GM12878 (cell line): ENCODE results near the gene TNNT3.

Experiments
- ETV6 ChIP-seq, 2 experiments: fragments of 450-650 bp in 1 of 2; IDR thresholded peaks in 1 of 2; conservative IDR thresholded peaks in 1 of 2; 2 replicates each; pipeline ENCODE4 v1.6.1; 2014; ENCODE audit warnings: antibody characterized with exemption in 1 of 2, borderline replicate concordance in 1 of 2, low read depth in 1 of 2, mild to moderate bottlenecking in 1 of 2, moderate library complexity in 1 of 2
- GABPA ChIP-seq: IDR thresholded peaks from 2 replicates; pipeline ENCODE4 v1.6.1; 2014; ENCODE audit warnings: antibody characterized with exemption, low read depth, mild to moderate bottlenecking, inconsistent platforms
- POLR2A ChIP-seq: IDR thresholded peaks from 2 replicates; pipeline ENCODE4 v1.6.1; 2011; ENCODE audit warnings: low read depth, mild to moderate bottlenecking, low read length
- ZZZ3 ChIP-seq: IDR thresholded peaks from 2 replicates; pipeline ENCODE4 v1.6.1; 2011; ENCODE audit warnings: low read depth; ENCODE audit not compliant: control insufficient read depth, insufficient read length

DNA sequence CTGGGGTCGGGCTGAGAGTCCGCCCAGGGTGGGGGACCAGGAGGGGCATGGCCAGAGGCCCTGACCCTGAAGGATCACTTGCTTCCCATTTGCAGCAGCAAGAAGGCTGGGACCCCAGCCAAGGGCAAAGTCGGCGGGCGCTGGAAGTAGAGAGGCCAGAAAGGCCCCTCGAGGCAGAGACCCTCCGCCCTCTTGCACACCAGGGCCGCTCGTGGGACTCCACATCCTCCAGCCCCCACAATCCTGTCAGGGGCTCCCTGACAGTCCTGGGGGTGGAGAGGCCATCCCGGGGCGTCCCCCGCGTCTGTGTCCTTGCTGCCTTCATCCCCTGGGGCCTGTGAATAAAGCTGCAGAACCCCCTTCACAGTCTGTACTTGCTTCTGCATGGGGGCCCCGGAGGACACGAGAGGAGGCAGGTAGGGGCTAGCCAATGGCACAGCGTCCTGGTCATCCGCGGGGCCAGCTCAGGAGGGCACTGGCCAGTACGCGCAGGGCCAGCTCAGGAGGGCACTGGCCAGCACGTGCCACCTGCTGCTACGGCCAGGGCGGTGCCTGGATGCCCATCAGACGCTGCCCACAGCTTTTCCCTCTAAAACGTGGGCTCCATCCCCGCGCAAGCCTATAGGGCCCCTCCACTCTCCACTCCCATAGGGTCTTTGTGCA is 19.0 kb downstream of the TNNT3 start:
- TF ChIP-seq ZZZ3 (no peak), POLR2A (no peak), GABPA (no peak), ETV6 (conservative IDR thresholded peaks at IDR 0.05 in 1 of 2, IDR thresholded peaks at IDR 0.05 in 1 of 2; ENCODE audit: borderline replicate concordance in 1 of 2, low read depth in 1 of 2) (no peak)
